Esophagus muscularis mucosa (tissue), 4 donors: ENCODE data around the gene MAP3K4. TPM values are rescaled to one million over a fixed set of nuclear protein-coding genes. Genes with fewer than 3 reads are reported as not detected.

Source experiments
- DNase-seq: peaks from one replicate; pipeline ENCODE4 v3.0.0-alpha.2; 2017; ENCODE audit errors: extremely low spot score
- H3K27ac ChIP-seq, 4 donors: fragments of 200-600 bp; sonication (generic); replicated peaks in 1 of 4; 1 replicate in 3 of 4; 2 replicates in 1 of 4; pipeline ENCODE4 v1.5.1; 2016 to 2019; ENCODE audit warnings: mild to moderate bottlenecking in 1 of 4
- H3K27me3 ChIP-seq, 4 donors: fragments of 200-600 bp; sonication (generic); one replicate each; pipeline versions ENCODE4 v1.5.1 to v1.6.0; 2016 to 2019
- H3K36me3 ChIP-seq, 4 donors: fragments of 200-600 bp; sonication (generic); one replicate each; pipeline ENCODE4 v1.5.1; 2016 to 2019
- H3K4me1 ChIP-seq, 4 donors: fragments of 200-600 bp; sonication (generic); one replicate each; pipeline ENCODE4 v1.5.1; 2016 to 2019
- H3K4me3 ChIP-seq, 4 donors: fragments of 200-600 bp; sonication (generic); 1 replicate in 2 of 4; 2 replicates in 2 of 4; pipeline ENCODE4 v1.5.1; 2016 to 2019; ENCODE audit warnings: mild to moderate bottlenecking in 4 of 4, moderate library complexity in 1 of 4
- H3K9me3 ChIP-seq, 4 donors: fragments of 200-600 bp; sonication (generic); 1 replicate in 3 of 4; 2 replicates in 1 of 4; pipeline ENCODE4 v1.5.1; 2016 to 2019
- EP300 ChIP-seq: sonication (generic); formaldehyde crosslinking; IDR thresholded peaks from one replicate; pipeline ENCODE4 v1.6.1; 2017; ENCODE audit warnings: antibody characterized with exemption
- POLR2A ChIP-seq: fragments of 450-650 bp; IDR thresholded peaks from one replicate; pipeline ENCODE4 v1.6.1; 2017; ENCODE audit warnings: antibody characterized with exemption, moderate library complexity, mild to moderate bottlenecking, low read depth
- POLR2AphosphoS5 ChIP-seq, 2 donors: sonication (generic); formaldehyde crosslinking; IDR thresholded peaks; one replicate each; pipeline ENCODE4 v1.6.1; 2017; ENCODE audit warnings: antibody characterized with exemption in 2 of 2
- WGBS: methylation state at CpG from one replicate; pipeline ENCODE4 v1.1.5; 2018; 5-methylcytosine and 5-hydroxymethylcytosine counted together
- intact Hi-C: fragments of 100-400 bp; cut with DNase I; formaldehyde crosslinking; loops from one replicate; pipeline ENCODE4 v1.15.1; 2023
- total RNA-seq, 4 donors: library from RNA; depleted of rRNA; stranded (reverse); fragments of >200 nt; gene quantifications; one replicate each; pipeline versions ENCODE4 v1.1.0 to v1.2.1, GENCODE V29; 2016
- TF ChIP-seq, protein P1 (sequence below), 3 experiments: fragments of 200-600 bp in 2 of 3; fragments of 450-650 bp in 1 of 3; sonication (generic) in 2 of 3; IDR thresholded peaks; one replicate each; pipeline ENCODE4 v1.5.1; 2017 to 2019; ENCODE audit warnings: antibody characterized with exemption in 3 of 3, mild to moderate bottlenecking in 2 of 3, moderate library complexity in 1 of 3

The MAP3K4 gene
- total RNA-seq, 4 donors from 2014 or later = 17.9 to 22.8 (median 21.5) TPM

- H3K4me1 ChIP-seq = peaks cover 0 to 3% (median 0%) of the 10 kb centered on the region in 4 donors
- intact Hi-C loops = no loop called here
- H3K9me3 ChIP-seq = no peaks in the 10 kb centered on the region
- DNase-seq = no peak
- no peaks in the 10 kb centered on the region for H3K27me3 ChIP-seq
- H3K36me3 ChIP-seq = peaks cover 0 to 35% (median 17%) of the 10 kb centered on the region in 4 donors
- TF ChIP-seq, protein P1, sequence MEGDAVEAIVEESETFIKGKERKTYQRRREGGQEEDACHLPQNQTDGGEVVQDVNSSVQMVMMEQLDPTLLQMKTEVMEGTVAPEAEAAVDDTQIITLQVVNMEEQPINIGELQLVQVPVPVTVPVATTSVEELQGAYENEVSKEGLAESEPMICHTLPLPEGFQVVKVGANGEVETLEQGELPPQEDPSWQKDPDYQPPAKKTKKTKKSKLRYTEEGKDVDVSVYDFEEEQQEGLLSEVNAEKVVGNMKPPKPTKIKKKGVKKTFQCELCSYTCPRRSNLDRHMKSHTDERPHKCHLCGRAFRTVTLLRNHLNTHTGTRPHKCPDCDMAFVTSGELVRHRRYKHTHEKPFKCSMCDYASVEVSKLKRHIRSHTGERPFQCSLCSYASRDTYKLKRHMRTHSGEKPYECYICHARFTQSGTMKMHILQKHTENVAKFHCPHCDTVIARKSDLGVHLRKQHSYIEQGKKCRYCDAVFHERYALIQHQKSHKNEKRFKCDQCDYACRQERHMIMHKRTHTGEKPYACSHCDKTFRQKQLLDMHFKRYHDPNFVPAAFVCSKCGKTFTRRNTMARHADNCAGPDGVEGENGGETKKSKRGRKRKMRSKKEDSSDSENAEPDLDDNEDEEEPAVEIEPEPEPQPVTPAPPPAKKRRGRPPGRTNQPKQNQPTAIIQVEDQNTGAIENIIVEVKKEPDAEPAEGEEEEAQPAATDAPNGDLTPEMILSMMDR (IDR thresholded peaks at IDR 0.05) = no peak
- no peak for TF ChIP-seq POLR2AphosphoS5 (IDR thresholded peaks at IDR 0.05)
- no peak for TF ChIP-seq EP300
- no peak for TF ChIP-seq POLR2A
- no peak overlapping the region for H3K4me3 ChIP-seq
- WGBS = 91% methylated on average over 2 of the region's 2 CpGs
- H3K27ac ChIP-seq = no peak overlapping the region
Measured at GRCh38 chr6:161044335-161044734, 52.8 kb downstream of the MAP3K4 start.

DNA sequence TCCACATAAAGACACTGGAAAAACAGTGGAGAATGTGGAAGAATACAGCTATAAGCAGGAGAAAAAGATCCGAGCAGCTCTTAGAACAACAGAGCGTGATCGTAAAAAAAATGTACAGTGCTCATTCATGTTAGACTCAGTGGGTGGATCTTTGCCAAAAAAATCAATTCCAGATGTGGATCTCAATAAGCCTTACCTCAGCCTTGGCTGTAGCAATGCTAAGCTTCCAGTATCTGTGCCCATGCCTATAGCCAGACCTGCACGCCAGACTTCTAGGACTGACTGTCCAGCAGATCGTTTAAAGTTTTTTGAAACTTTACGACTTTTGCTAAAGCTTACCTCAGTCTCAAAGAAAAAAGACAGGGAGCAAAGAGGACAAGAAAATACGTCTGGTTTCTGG, 57.1 kb downstream of the MAP3K4 start:
- H3K4me3 ChIP-seq = no peak overlapping the region
- no peak for DNase-seq
- WGBS = 74% methylated on average over 7 of the region's 7 CpGs
- no peaks in the 10 kb centered on the region for H3K27me3 ChIP-seq
- H3K4me1 ChIP-seq = no peaks in the 10 kb centered on the region
- no peak overlapping the region for H3K27ac ChIP-seq
- intact Hi-C loops = no loop called here
- H3K9me3 ChIP-seq = no peaks in the 10 kb centered on the region
- peaks cover 0 to 16% (median 9%) of the 10 kb centered on the region in 4 donors for H3K36me3 ChIP-seq
- TF ChIP-seq POLR2AphosphoS5 (IDR thresholded peaks at IDR 0.05) = no peak
- no peak for TF ChIP-seq POLR2A
- TF ChIP-seq, protein P1 (IDR thresholded peaks at IDR 0.05) = no peak
- TF ChIP-seq EP300 = no peak

DNA sequence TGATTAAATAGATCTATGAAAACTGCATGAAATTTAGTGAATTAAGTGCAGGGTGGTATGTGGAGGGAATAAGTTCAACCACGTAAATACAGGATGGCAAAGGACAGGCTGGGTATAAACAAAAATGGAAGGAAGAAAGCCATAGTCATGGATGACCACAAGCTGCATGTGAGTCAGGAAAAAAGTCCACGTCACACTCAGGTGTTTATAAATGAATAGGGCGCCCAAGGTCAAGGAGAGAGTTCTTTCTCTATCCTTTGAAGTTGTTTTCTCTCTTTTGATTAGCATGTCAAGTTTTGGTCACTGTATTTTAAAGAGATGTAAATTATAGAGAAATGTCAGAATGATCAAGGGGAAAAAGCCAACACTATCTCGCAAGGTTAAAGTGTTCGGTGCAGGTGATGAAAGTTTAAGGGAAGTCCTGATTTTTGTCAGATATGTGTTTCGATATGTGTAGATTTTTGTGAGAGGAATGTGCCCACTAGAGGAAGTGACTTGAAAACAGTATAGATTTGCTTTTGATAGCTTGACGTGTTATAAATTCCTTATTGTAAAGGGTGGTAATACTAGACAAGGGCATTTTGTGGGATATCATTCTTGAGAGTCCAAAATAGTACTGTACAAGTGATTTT, 58.7 kb downstream of the MAP3K4 start:
- Histone ChIP-seq H3K27ac (no peak overlapping the region), H3K4me1 (no peaks in the 10 kb centered on the region), H3K9me3 (no peaks in the 10 kb centered on the region), H3K4me3 (no peak overlapping the region), H3K36me3 (peaks cover 0 to 16% (median 9%) of the 10 kb centered on the region in 4 donors), H3K27me3 (no peaks in the 10 kb centered on the region)
- TF ChIP-seq, protein P1 (IDR thresholded peaks at IDR 0.05) = no peak
- no peak for TF ChIP-seq EP300
- TF ChIP-seq POLR2A = no peak
- no peak for TF ChIP-seq POLR2AphosphoS5 (IDR thresholded peaks at IDR 0.05)
- intact Hi-C loops = no loop called here
- whole genome bisulfite sequencing = 96% methylated on average over 7 of the region's 7 CpGs
- DNase-seq = no peak

- intact Hi-C loops = no loop called here
- WGBS = 80% methylated on average over 2 of the region's 2 CpGs
- peaks cover 0 to 16% (median 9%) of the 10 kb centered on the region in 4 donors for H3K36me3 ChIP-seq
Measured at GRCh38 chr6:161053103-161053502, 61.5 kb downstream of the MAP3K4 start.

More at GRCh38 chr6:161053103-161053502, 61.5 kb downstream of the MAP3K4 start:
- no peaks in the 10 kb centered on the region for H3K27me3 ChIP-seq
- no peak for DNase-seq
- peaks cover 0 to 3% (median 0%) of the 10 kb centered on the region in 4 donors for H3K4me1 ChIP-seq
- no peak overlapping the region for H3K27ac ChIP-seq
- H3K9me3 ChIP-seq = no peaks in the 10 kb centered on the region
- TF ChIP-seq POLR2A (no peak), EP300 (no peak), POLR2AphosphoS5 (IDR thresholded peaks at IDR 0.05) (no peak)
- TF ChIP-seq, protein P1 (IDR thresholded peaks at IDR 0.05) = no peak
- H3K4me3 ChIP-seq = no peak overlapping the region
